T follicular helper cell (primary cell): ENCODE results near the gene LIPA.

Experiments used
- DNase-seq: peaks from one replicate; pipeline ENCODE4 v3.0.0-alpha.2; 2020; ENCODE audit warnings: low read depth

Gene LIPA

DNA sequence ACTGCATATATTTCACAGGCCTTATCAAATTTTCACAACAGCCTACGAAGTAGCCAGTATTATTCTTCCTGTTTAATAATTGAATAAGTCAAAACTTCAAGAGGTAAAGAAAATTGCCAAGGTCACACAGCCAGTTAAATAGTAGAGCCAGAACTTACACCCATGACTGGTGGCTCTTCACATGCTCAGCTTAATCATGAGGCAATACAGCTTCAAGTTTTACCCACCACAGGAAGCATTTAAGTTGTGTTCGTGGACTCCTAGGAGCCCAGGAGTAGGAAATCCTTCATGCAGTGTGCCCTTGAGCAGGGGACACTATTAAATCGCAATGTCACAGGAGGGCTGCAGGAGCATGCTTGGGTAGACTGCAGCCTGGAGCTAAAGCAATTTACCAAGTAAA, 11.1 kb downstream of the LIPA start:
- no peak for DNase-seq

DNA sequence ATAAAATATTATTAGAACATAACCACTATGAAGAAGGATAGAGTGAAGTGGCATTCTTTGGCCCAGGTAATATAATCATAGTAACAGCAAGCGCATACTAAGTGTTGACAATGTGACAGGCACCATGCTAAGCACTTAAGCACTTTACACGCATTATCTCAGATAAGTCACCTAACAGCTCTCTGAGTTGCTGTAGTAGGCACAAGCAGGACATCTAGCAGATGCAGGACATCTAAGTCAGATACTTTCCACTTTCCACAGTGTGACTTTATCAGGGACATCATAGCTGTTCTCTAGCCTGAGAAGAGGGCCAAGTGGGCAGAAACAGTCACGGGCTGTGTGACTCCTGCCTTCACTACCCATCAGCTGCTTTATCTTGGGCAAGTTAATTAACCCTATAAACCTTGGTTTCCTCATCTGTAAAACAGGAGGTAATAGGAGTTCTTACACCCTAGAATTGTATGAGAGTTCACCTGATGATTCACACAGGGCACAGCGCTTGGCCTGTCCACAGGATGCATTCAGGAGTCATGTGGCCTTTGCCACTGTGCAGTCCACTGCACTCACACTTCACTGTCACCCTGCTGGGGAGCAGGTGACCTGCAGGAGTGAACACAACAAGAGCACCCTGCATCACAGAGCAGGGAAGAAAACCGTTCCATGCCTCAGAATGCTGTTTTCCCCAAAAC, 12.5 kb downstream of the LIPA start:
- DNase-seq: no peak

DNA sequence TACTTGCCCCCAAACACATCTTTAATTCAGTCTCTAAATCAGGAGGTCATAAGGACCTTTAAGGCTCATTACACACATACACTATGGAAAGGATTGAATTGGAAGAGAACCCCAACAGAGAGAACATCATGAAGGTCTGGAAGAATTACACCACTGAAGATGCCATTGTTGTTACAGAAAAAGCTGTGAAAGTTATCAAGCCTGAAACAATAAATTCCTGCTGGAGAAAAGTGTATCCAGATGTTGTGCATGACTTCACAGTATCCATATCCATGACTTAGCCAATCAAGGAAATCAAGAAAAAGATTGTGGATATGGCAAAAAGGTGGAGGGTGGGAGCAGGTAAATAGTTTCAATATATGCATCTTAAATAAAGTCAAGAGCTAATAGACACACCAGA, 13.7 kb downstream of the LIPA start:
- DNase-seq: no peak

DNA sequence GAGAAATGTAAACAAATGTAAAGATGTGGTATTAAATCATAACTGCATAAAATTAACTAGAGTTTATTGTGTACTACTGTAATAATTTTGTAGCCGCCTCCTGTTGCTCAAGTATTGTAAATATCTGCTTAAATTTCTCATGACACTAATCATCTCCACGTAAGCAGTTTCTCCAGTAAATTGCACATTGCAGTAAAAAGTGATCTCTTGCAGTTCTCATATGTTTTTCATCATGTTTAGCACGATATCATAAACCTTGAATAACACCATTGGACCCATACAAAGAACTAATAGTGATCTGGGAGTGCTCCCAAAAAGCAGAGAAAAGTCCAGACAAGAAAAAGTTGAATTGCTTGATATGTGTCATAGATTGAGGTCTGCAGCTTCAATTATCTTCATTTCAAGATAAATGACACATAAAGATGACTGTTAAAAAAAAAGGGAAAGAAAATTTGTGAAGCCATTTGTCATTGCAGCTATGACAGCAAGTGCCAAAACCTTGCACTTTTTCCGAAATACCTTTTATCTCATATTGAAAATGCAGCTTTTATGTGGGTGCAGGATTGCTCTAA, 15.3 kb downstream of the LIPA start:
- no peak for DNase-seq

DNA sequence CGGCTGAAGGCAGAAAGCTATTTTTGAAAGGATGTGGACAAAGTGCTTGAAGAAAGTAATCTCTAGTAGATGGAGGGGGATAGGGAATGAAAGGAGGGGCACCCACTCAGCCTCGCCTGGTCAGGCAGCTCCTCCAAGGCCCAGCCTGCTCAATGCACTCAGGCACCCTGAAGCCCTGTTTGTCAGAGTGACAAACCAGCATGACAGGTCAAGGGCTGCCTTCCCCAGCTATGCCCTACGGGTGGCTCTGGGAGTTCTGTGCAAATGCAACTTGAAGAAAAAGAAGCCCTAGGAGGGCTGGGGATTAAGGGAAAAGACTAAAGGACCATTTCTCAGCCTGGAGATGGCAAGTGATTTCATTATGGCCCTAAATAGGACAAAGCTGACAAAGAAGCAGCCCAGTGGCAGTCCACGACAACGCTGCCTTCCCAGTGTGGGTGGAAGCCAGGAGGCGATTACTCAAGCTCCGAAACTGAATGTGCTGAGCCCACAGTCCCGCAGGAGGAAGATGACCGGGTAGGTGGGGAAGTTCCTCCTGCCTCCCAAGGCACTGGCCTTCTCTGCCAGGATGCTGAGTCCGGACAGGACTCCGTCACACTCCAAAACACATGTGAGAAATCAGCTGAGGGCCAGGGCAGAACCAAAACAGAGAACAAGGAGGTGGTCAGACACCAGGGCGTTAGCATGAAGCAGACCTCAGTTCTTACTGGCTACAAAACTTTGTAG, 16.3 kb downstream of the LIPA start:
- DNase-seq: no peak

DNA sequence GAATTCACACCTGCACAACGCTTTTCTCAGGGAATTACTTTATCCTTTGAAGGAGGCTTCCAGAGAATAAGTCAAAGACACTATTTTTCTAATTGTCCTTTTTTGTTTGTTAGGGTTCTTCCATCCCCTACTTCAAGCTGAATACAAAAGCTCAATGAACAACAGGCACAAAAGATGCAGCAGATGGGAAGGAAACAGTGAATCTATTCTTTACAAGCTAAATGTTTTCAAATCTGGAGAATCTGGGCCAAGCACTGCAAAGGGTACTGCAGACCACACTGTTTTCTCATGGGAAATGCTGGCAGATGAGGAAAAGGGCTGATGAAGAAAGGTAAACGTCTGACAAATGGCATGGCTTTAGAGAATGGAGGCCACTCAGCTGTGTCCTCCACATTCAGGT, 18.5 kb downstream of the LIPA start:
- no peak for DNase-seq

DNA sequence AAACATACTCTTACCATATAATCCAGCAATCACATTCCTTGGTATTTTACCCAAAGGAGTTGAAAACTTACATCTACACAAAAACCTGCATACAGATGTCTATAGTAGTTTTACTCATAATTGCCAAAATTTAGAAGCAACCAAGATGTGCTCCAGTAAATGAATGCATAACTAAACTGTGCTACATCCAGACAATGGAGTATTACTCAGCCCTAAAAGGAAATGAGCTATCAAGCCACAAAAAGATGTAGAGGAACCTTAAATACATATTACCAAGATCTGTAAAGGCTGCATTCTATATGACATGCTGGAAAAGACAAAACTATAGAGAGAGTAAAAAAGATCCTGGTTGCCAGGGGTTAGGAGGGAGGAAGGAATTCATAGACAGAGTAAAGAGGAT, 22.6 kb downstream of the LIPA start:
- DNase-seq: no peak

DNA sequence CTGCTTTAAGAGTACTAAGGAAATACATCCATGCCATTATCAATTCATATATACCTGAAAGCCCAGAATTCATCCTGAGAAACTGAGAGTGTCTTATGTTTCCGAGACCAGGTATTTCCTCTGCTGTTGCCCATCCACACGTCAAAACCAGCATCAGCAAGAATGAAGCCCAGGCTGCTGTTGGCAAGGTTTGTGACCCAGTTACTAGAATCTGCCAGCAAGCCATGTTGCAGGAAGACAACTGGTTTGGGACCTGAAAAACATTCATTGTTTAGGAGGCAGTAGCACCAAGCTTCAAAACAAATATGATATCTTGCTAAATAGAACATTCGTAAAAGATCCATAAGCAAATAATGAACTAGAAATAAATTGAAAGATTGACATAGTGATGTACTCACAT, 23.4 kb downstream of the LIPA start:
- no peak for DNase-seq

DNA sequence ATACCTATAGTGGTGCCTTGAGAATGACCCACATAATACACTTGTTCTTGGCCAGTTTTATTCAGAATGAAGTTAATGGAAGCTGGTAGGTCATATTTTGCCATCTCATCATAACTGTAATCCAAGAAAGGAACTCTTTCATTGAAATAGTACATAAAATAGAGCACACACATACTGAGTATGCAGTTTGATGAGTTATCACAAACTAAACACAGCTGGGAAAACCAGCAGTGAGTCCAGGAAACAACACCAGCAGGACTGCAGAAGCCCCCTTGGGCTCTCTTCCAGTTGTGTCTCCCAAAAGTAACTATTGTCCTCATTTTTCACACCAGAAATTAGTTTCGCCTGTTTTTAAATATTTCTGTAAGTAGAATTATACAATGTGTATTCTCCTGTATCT, 24.7 kb downstream of the LIPA start:
- DNase-seq: no peak

DNA sequence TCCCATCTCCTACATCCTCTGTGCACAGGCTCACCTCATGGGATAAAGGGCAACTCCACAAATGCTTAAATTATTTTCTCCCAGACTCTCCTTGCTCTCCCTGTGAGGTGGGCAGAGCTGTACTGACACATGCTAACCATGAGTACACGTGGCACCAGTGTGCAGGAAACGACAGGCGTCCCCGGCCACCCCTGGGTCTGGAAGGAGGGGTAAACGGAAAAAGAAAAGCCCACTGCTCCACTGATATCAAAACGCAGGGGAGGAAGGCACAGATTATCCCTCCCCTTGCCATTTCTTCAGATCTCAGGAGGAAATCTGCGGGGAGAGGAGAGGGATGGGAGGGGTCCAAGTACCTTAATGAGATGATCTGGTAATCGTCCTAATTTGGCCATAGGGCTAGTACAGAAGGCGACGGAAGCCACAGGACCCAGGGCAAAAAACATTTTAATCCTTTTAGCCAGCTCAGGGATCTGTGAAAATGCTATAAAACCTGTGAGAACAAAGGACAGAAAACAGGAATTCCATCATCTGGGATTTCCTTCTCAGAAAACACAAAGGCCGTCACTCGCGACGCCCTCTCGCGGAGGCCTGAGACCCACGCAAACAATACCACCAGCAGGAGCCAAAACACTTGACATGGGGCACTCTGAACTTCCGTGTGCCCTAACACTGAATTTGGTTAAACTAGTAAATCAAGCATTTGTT, 26.7 kb downstream of the LIPA start:
- no peak for DNase-seq

DNA sequence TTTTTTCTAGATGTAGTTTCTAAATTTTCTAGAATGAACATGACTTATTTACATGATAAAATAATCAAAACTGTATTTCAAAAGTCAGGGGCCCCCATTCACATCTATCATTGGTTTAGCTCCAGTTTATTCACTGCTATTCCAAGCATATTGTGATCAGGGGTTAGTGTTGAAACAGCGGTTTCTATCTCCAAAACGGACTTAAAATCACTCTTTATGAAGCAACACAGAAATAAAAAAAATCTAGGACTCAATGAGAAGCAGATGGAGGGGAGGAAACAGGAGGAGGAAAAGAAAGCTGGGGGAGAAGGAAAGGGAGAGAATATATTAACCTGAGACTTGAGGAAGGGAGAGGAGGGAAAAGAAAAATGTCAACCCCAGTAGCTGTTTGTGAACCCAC, 29.7 kb downstream of the LIPA start:
- DNase-seq: no peak

DNA sequence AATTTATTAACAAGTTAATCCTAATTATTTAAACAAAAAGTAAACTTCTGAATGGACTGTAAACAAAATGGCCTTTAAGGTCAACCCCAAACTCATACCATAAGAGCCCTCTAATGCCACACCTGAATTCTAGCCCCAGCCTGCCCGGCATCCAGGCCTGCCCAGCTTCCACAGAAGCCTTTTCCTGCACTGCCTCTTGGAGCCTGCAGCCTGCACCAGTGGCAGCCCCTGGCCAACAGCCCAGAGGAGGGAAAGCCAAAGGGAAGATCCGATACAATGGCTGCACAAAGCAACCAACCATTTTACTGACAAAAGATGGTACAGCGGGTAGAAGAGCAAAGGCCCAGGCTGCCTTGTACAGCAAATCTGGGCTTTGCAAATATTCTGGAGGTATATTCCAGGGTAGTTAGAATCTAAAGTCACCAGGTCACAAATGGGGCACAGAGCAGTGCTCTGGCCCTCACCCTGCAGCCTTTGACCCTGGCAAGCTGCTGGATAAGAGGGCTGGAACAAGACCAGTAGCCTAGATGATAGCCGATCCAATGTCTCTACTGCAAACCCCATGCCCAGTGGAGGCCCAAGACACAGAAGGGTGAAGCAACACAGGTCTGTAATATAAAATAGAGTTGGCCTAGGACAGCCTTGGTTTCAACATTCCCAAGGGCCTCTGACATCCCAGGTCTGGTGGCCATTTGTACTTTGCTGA, 31.9 kb downstream of the LIPA start:
- no peak for DNase-seq

DNA sequence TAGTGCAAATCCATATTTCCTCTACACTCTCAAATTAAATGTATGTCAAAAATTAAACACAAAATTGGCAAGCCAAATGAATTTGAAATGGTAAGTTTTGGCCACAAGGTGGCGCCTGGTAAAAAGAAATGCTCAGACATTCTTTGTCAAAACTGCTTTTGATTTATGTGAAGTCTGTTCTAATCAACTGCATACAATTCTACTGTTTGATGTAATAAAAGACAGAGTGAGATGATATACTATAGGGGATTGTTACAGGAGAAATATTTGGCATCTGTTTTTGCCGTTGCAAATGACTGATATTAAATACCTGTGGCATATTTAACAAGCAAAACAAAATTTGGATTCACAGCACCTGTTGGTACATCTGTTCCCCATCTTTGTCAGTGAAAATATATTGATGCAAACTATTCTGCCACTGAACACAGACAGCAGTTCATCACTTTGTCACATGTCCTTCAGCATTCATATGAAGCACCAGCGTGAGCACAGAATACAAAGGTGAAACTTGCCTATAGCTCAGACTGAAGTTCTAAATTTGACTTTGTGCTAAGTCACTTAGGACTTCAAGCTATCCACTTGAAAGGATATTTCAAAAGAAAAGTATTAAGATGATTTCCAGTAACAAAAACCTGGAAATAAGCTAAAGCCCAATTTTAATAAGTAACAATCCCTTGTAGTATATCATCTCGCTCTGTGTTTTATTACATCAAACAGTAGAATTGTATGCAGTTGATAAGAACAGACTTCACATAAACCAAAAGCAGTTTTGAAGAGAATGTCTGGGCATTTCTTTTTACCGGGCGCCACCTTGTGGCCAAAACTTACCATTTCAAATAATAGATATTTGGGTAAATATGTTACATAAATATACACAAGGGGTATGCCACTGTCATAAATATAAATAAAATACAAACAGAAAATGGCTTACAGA, 34.3 kb downstream of the LIPA start:
- DNase-seq: peak; percentile 46

DNA sequence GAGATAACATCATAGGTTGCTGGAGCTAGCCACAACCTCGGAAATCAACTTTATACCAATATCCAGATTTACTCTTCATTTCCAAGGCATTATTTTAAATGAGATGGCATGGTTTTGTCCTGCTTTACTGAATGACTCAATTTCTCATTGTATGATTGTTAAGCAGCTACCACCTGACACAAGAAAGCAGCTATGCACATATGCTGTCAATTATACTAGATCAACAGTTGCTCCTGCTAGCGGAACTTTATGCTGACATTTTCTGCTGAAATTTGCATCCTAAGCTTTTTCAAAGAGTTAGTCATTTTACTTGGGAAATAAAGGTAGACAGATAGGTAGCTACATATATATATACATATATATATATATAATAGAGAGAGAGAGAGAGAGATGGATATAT, 35.5 kb downstream of the LIPA start:
- no peak for DNase-seq

DNA sequence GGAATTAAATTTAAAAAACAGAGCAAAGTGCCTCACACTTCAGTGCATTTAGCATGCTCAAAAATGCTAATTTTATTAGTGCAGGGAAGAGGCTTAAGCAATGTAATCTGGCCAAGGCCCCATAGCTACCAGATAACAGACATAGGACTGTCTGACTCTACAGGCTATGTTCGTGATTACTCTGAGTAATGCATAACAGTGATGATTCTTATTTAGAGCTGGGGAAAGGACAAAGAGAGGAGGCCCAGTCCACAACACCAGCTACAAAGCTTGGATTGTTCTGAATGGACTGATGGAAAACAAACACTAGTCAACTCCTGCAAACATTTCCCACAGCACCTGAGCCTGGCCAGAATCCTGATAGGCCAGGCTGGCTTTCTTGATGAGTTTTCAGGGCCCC, 36.1 kb downstream of the LIPA start:
- DNase-seq: no peak

DNA sequence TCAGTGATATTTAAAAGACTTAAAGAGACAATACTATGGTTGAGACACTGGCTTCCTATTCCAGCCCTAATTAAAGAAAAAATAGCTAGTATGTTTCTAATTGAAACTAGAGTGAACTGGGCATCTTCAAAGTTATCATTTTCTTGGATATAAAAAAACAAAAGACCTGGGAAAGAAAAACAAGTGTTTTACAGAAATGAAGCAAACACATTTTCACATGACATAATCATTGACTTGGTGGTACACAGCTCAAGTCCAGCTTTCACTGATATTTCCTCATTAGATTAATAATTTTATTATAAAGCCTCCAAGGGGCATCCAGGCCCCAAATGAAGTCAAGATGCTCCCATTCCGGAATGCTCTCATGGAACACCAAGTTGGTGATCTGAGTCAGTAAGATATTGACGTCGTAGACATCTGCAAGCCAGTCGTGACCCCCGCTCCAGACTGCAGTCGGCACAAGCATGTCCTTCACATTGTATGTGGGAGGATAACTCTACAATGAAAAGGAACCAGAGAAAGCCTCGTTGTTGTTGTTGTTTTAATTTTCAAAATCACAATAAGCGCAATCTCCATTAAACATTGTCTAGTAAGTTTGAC, 36.9 kb downstream of the LIPA start:
- no peak for DNase-seq

DNA sequence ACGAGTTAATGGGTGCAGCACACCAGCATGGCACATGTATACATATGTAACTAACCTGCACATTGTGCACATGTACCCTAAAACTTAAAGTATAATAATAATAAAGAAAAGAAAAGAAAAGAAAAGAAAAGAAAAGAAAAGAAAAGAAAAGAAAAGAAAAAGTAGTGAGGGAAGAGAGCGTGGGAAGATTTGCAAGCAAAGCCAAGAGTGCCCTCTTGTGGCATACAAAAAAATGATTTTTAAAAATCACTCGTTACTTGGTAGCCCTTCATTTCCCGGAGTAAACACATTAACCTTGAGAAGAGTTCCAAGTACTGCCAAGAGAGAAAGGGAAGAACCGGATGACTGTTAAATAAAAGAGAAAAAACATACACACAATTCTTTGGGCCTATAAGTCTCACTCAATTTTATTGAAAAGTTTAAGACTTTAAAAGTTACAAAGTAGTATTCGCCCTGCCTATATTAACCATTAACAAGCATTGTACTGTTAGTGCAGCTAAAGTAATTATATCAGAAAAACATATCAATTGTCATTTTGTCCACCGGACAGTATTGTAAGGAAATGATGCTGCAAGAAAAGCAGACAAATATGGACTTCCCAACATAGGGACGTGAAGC, 38.3 kb downstream of the LIPA start:
- DNase-seq: no peak

DNA sequence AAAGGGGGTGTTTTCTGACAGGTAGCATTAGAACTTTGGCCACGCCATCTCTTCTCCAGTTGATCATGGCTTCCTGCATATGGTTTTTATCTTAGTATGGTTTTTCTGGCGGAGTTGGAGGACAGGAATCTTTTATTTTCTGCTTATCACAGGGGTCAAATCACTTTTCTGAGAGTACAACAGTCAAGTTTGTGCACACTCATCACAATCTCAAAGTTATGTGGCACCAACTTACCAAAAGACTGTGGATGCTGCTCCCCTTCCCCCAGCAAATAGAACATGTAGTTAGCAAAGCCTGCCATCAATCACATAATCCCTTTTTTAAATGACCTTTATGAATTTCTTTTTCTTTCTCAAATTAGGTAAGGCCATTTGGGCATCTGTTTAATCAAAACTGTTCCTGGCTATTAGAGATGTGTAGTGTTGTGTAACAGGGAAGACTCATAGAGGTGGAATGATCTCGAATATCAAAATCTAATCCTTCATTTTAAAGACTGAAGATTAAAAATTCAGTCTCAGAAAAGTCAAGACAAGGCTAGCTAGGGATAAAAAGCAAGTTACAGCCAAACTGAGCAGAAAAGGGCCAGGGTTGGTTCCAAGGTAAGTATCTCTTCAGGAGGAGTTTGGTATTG, 40.7 kb downstream of the LIPA start:
- no peak for DNase-seq

DNA sequence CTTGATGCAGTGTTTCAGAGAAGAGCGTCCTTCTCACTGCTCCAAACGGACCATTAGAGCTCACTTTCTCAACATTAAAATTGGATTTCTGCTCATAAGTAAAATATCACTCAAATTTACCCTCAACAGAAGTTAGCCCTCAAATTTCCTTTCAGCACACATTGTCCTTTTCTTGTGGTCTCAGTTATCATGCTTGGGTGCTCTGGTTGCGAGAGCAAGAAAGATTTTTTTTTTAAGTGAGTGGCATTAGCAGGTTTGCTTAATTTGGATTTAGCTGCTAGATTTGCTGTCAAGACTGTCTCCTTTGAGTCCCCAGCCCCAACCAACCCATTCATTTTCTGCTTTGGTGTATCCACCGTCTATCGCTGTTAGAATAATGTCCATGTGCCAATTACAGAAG, 41.9 kb downstream of the LIPA start:
- DNase-seq: no peak
